Esophagus muscularis mucosa (tissue), 3 donors: Measurements from ENCODE around the gene RGS12.

Source experiments
- CTCF ChIP-seq, 3 experiments: fragments of 200-600 bp in 2 of 3; fragments of 450-650 bp in 1 of 3; sonication (generic) in 2 of 3; IDR thresholded peaks; one replicate each; pipeline ENCODE4 v1.5.1; 2017 to 2019; ENCODE audit warnings: antibody characterized with exemption in 3 of 3, mild to moderate bottlenecking in 2 of 3, moderate library complexity in 1 of 3
- POLR2A ChIP-seq: fragments of 450-650 bp; IDR thresholded peaks from one replicate; pipeline ENCODE4 v1.6.1; 2017; ENCODE audit warnings: antibody characterized with exemption, moderate library complexity, mild to moderate bottlenecking, low read depth
- POLR2AphosphoS5 ChIP-seq, 2 donors: sonication (generic); formaldehyde crosslinking; IDR thresholded peaks; one replicate each; pipeline ENCODE4 v1.6.1; 2017; ENCODE audit warnings: antibody characterized with exemption in 2 of 2

DNA sequence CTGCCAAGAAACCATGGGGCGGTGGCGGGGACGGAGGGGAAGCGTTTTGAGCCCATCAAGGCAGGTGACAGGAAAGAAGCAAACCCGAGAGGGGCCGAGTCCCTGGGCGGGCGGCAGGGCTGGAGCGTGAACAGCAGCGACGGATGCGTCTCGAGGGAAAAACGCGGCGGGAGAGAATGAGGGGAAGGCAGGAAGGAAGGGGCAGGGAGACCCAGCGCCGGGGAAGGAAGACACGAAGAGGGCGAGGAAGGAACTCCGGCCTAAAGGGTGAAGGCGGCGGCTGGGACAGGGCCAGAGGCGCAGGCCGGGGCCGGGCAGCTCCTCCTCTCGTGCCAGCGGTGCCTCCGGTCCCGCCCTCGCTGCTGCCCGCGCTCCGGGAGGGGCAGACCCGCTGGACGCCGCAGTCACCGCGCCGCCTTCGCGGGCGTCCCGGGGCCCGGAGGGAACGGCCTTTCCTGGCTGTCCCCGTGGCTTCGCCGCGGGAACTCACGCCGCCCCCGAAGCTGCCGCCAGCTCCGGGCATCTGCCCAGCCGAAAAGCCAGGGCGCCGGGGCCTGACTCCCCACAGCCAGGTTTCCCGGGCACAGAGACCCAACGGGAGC lies 751 bp upstream of the RGS12 start:
- TF ChIP-seq POLR2A (no peak), CTCF (IDR thresholded peaks at IDR 0.05) (no peak), POLR2AphosphoS5 (IDR thresholded peaks at IDR 0.05) (no peak)
